ENCODE measurements around the gene SEC23IP.

Gene SEC23IP

GRCh38 chr10:119940487-119940886 lies 48.0 kb downstream of the SEC23IP start:
- DNase-seq (ENCODE audit: low spot score) = no peak

DNA sequence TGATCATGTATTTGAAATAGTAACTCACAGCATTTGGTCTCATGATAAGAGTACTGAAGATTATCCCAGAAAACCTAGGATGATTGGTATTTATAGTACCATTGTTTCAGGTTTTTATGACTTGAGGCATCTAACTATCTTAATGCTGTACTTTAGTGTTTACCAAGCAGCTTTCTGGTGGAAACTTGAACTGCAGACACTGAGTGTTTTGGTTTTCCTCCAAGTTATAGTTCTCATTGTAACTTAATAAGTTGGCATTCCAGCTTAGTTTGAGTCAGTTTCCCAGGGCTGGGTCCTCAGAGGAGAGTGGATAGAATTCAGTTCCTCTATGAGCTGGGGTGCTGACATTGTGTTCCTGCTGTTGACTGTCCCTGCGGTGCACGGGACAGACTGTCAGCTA lies 50.4 kb downstream of the SEC23IP start:
- no peak for DNase-seq (ENCODE audit: low spot score)

- DNase-seq (ENCODE audit: low spot score) = no peak
Measured at GRCh38 chr10:119945805-119946204, 53.3 kb downstream of the SEC23IP start.

DNA sequence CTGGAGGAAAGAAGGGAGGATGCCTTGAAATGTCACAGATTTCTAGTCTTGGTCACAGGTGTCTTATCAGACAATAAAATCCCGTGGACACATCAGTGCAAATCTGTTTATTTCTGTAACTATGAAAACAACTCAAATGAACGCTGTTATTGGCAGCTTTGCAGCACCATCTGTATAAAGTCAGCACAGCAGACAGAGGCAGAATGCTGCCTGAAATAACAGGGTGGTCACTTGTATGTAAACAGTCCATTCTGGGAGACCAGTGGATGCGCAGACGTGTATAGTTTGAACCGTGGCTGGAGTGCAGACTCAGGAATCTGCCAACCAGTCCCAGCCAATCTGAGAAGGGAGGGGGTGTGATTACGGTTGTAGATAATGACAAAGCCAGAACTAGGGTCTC lies 54.8 kb downstream of the SEC23IP start:
- no peak for DNase-seq (ENCODE audit: low spot score)

DNA sequence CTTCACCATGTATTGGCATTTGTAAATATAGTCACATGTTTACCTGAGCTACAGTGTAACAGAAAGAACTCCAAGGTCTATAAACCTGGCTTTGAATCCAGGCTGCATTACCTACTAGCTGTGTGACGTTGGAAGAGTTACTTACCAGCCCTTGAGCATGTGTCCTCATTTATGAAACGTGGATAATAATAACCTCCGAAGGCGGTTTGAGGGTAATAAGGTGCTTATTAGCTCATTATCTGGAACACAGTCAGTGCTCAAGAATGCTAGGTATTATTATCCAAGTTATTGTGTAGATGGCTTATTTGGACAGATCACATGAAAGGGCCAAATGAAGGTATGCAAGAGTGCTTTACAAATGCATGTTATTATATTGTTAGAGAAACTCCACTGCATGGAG lies 64.9 kb downstream of the SEC23IP start:
- DNase-seq (ENCODE audit: low spot score) = no peak

GRCh38 chr10:119962837-119963236 lies 70.3 kb downstream of the SEC23IP start:
- no peak for DNase-seq (ENCODE audit: low spot score)

- no peak for DNase-seq (ENCODE audit: low spot score)
Measured at GRCh38 chr10:119967066-119967465, 74.5 kb downstream of the SEC23IP start.

DNA sequence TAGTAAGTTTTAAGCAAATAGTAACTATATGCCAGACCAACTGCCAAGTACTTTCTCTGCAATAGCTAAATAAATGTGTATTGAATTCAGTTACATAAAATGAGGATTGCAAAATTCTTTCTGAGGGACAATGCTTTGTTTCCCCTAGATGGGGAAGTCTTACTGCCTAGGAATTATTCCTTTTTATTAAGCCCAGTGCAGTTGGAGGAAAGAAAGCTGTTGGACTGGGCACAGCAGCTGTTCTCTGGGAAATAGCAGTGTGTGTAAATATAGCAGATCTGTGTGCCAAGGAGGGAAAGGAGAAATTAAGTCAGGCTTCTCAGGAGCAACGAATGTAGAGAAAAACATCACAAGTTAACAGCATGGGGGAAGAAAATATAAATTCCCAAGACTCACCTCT lies 77.1 kb downstream of the SEC23IP start:
- DNase-seq (ENCODE audit: low spot score) = no peak

GRCh38 chr10:119970107-119970506 lies 77.6 kb downstream of the SEC23IP start:
- no peak for DNase-seq (ENCODE audit: low spot score)

GRCh38 chr10:119970963-119971362 lies 78.4 kb downstream of the SEC23IP start:
- no peak for DNase-seq (ENCODE audit: low spot score)

- no peak for DNase-seq (ENCODE audit: low spot score)
Measured at GRCh38 chr10:119973281-119973680, 80.8 kb downstream of the SEC23IP start.

- DNase-seq (ENCODE audit: low spot score) = no peak
Measured at GRCh38 chr10:119976421-119976820, 83.9 kb downstream of the SEC23IP start.

DNA sequence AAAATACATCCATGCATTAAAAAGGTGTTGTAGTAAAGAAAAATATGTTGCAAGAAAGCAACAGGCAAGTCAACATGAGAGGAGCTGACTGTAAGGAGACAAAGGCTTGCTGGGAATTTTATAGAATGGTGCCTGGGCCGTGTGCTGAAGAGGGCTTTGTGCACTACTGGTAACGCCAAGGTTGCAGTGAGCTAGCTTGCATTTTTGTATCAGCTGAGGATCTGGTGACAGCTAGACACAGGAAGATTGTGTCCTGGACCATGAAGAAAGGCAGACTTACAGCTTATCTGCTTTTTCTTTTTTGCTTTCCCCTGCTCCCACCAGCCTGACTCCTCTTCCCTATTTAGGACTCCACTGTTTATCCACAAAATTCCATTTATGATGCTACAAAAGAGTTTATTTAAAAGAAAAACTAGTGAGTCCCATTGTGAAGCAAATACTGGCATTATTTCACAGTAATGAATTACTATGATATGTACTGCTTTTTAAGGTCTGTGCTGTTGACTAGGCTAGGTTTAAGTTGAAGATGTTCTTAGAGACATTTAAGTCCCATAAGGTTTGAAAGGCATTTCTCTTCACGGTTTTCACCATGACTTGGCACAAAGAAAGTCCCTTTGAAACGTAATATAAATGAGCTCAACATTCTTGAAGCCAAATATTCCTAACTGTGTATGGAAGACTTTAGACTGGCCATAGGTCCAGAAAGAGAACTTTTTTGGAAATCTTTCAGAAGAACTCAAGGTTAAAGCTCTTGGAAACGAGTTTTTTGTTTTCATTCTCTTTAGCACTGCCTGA lies 88.6 kb downstream of the SEC23IP start:
- no peak for DNase-seq (ENCODE audit: low spot score)

- DNase-seq (ENCODE audit: low spot score) = peak; percentile 9
Measured at GRCh38 chr10:119981826-119982225, 89.3 kb downstream of the SEC23IP start.

DNA sequence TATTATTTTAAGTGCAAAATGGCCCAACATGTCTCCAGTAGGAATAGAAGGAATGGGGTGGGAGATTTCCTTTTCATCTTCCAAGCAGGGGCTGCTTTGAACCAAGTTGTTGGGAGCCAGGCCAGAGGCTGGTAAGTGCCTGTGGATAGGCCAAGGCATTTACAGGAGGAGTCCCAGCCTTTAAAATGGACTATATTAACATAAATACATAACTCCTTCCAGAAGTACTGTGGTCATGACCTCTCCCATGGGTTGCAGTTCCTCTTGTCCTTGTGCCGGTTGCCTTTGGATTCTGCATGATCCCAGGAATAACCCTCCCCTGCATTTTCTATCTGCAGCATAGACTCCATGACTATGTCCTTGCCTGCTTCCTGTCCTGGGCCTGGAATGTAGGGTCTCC lies 95.8 kb downstream of the SEC23IP start:
- DNase-seq (ENCODE audit: low spot score) = no peak

GRCh38 chr10:119989966-119990365 lies 97.4 kb downstream of the SEC23IP start:
- no peak for DNase-seq (ENCODE audit: low spot score)

- DNase-seq (ENCODE audit: low spot score) = no peak
Measured at GRCh38 chr10:119991066-119991465, 98.5 kb downstream of the SEC23IP start.

- no peak for DNase-seq (ENCODE audit: low spot score)
Measured at GRCh38 chr10:119991816-119992215, 99.3 kb downstream of the SEC23IP start.

All from pons (tissue), 1 donor.